Neural crest cell (in vitro differentiated cells): ENCODE results near the gene ZBTB38. TPM values are rescaled to one million over a fixed set of nuclear protein-coding genes. Genes with fewer than 3 reads are reported as not detected.

Experiments
- DNase-seq: peaks from one replicate; pipeline ENCODE4 v3.0.0; 2021; ENCODE audit warnings: low read depth, mixed read lengths, low spot score
- H3K27ac Mint-ChIP-seq: one replicate; pipeline ENCODE4 v1.8.0; 2021; ENCODE audit warnings: mild to moderate bottlenecking, mixed read lengths; ENCODE audit not compliant: unreplicated experiment
- H3K27me3 Mint-ChIP-seq: 2 replicates; pipeline ENCODE4 v1.8.0; 2021; ENCODE audit warnings: low read depth, mild to moderate bottlenecking, mixed read lengths
- H3K36me3 Mint-ChIP-seq: 2 replicates; pipeline ENCODE4 v1.8.0; 2021; ENCODE audit warnings: low read depth, mild to moderate bottlenecking, mixed read lengths
- H3K4me1 Mint-ChIP-seq: 2 replicates; pipeline ENCODE4 v1.8.0; 2021; ENCODE audit warnings: mixed read lengths
- H3K4me3 Mint-ChIP-seq: one replicate; pipeline ENCODE4 v1.8.0; 2021; ENCODE audit warnings: mild to moderate bottlenecking, mixed read lengths
- H3K9me3 Mint-ChIP-seq: 2 replicates; pipeline ENCODE4 v1.8.0; 2021; ENCODE audit warnings: mixed read lengths
- CTCF ChIP-seq: fragments of 200-600 bp; sonication (generic); conservative IDR thresholded peaks from 2 replicates; pipeline ENCODE4 v1.5.0; 2021; ENCODE audit warnings: antibody characterized with exemption, mild to moderate bottlenecking
- total RNA-seq: library from RNA; stranded (reverse); gene quantifications from 2 replicates; pipeline ENCODE4 v1.2.1, GENCODE V29; 2021

Gene ZBTB38
- total RNA-seq, 1 donor from 2014 or later = 27.9 TPM

- Mint-ChIP-seq H3K27me3 (no peaks in the 10 kb centered on the region), H3K9me3 (no peaks in the 10 kb centered on the region), H3K27ac (peak overlapping the region; percentile 94), H3K4me3 (no peak overlapping the region), H3K36me3 (peaks cover 11% of the 10 kb centered on the region), H3K4me1 (peaks cover 39% of the 10 kb centered on the region)
- no peak for TF ChIP-seq CTCF
- DNase-seq = no peak
Observed at GRCh38 chr3:141412936-141413354, 44.6 kb downstream of the ZBTB38 start.

- Mint-ChIP-seq H3K4me3 (no peak overlapping the region), H3K36me3 (peaks cover 14% of the 10 kb centered on the region), H3K27me3 (no peaks in the 10 kb centered on the region), H3K4me1 (peaks cover 39% of the 10 kb centered on the region), H3K9me3 (no peaks in the 10 kb centered on the region), H3K27ac (no peak overlapping the region)
- DNase-seq = no peak
- no peak for TF ChIP-seq CTCF
Observed at GRCh38 chr3:141413391-141413790, 45.1 kb downstream of the ZBTB38 start.

GRCh38 chr3:141413801-141414689 lies 45.7 kb downstream of the ZBTB38 start:
- Mint-ChIP-seq H3K27ac (peak overlapping the region; percentile 21), H3K36me3 (peaks cover 14% of the 10 kb centered on the region), H3K9me3 (no peaks in the 10 kb centered on the region), H3K4me1 (peaks cover 39% of the 10 kb centered on the region), H3K4me3 (no peak overlapping the region), H3K27me3 (no peaks in the 10 kb centered on the region)
- TF ChIP-seq CTCF = no peak
- no peak for DNase-seq

GRCh38 chr3:141414800-141415462 lies 46.6 kb downstream of the ZBTB38 start:
- TF ChIP-seq CTCF = no peak
- Mint-ChIP-seq H3K9me3 (no peaks in the 10 kb centered on the region), H3K4me1 (peaks cover 39% of the 10 kb centered on the region), H3K27me3 (no peaks in the 10 kb centered on the region), H3K36me3 (peaks cover 14% of the 10 kb centered on the region), H3K4me3 (no peak overlapping the region), H3K27ac (peak overlapping the region; percentile 64)
- DNase-seq = no peak

GRCh38 chr3:141415953-141416352 lies 47.6 kb downstream of the ZBTB38 start:
- no peaks in the 10 kb centered on the region for H3K9me3 Mint-ChIP-seq
- no peak for DNase-seq
- H3K27me3 Mint-ChIP-seq = no peaks in the 10 kb centered on the region
- H3K27ac Mint-ChIP-seq = no peak overlapping the region
- H3K36me3 Mint-ChIP-seq = peaks cover 14% of the 10 kb centered on the region
- peaks cover 33% of the 10 kb centered on the region for H3K4me1 Mint-ChIP-seq
- no peak overlapping the region for H3K4me3 Mint-ChIP-seq
- no peak for TF ChIP-seq CTCF

Other genes with a start within 250 kb of the ZBTB38 start
- 30.9 and 33.5 TPM in 2 replicates for gene PXYLP1, start 136.7 kb upstream of the ZBTB38 start, total RNA-seq
- 19.2 and 21.4 TPM in 2 replicates for gene RASA2, start 118.5 kb downstream of the ZBTB38 start, total RNA-seq